Esophagus squamous epithelium (tissue), 4 donors: ENCODE measurements around the gene PCDHB7.
"Not testable (repeated sequence)": the region's sequence is repeated elsewhere in the genome, so short reads cannot be mapped to it uniquely, and the experiment has no call there.

Source experiments
- POLR2A ChIP-seq, 4 donors: fragments of 450-650 bp; IDR thresholded peaks; one replicate each; pipeline ENCODE4 v1.6.1; 2017; ENCODE audit warnings: antibody characterized with exemption in 4 of 4, mild to moderate bottlenecking in 4 of 4, moderate library complexity in 3 of 4
- TF ChIP-seq, protein P1 (sequence below), 6 experiments: fragments of 450-650 bp in 4 of 6; fragments of 200-600 bp in 2 of 6; sonication (generic) in 2 of 6; IDR thresholded peaks; one replicate each; pipeline ENCODE4 v1.5.1; 2016 to 2019; ENCODE audit warnings: antibody characterized with exemption in 6 of 6, mild to moderate bottlenecking in 4 of 6, moderate library complexity in 4 of 6

DNA sequence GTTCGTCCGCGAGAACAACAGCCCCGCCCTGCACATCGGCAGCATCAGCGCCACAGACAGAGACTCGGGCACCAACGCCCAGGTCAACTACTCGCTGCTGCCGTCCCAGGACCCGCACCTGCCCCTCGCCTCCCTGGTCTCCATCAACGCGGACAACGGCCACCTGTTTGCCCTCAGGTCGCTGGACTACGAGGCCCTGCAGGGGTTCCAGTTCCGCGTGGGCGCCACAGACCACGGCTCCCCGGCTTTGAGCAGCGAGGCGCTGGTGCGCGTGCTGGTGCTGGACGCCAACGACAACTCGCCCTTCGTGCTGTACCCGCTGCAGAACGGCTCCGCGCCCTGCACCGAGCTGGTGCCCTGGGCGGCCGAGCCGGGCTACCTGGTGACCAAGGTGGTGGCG lies 37.8 kb downstream of the PCDHB7 start:
- not testable (repeated sequence) for TF ChIP-seq POLR2A (IDR thresholded peaks at IDR 0.05)
- TF ChIP-seq, protein P1, sequence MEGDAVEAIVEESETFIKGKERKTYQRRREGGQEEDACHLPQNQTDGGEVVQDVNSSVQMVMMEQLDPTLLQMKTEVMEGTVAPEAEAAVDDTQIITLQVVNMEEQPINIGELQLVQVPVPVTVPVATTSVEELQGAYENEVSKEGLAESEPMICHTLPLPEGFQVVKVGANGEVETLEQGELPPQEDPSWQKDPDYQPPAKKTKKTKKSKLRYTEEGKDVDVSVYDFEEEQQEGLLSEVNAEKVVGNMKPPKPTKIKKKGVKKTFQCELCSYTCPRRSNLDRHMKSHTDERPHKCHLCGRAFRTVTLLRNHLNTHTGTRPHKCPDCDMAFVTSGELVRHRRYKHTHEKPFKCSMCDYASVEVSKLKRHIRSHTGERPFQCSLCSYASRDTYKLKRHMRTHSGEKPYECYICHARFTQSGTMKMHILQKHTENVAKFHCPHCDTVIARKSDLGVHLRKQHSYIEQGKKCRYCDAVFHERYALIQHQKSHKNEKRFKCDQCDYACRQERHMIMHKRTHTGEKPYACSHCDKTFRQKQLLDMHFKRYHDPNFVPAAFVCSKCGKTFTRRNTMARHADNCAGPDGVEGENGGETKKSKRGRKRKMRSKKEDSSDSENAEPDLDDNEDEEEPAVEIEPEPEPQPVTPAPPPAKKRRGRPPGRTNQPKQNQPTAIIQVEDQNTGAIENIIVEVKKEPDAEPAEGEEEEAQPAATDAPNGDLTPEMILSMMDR (IDR thresholded peaks at IDR 0.05), result not testable (repeated sequence)
